ENCODE data around the gene RFC4.
"Not testable (repeated sequence)": the region's sequence is repeated elsewhere in the genome, so short reads cannot be mapped to it uniquely, and the experiment has no call there.

The RFC4 gene

DNA sequence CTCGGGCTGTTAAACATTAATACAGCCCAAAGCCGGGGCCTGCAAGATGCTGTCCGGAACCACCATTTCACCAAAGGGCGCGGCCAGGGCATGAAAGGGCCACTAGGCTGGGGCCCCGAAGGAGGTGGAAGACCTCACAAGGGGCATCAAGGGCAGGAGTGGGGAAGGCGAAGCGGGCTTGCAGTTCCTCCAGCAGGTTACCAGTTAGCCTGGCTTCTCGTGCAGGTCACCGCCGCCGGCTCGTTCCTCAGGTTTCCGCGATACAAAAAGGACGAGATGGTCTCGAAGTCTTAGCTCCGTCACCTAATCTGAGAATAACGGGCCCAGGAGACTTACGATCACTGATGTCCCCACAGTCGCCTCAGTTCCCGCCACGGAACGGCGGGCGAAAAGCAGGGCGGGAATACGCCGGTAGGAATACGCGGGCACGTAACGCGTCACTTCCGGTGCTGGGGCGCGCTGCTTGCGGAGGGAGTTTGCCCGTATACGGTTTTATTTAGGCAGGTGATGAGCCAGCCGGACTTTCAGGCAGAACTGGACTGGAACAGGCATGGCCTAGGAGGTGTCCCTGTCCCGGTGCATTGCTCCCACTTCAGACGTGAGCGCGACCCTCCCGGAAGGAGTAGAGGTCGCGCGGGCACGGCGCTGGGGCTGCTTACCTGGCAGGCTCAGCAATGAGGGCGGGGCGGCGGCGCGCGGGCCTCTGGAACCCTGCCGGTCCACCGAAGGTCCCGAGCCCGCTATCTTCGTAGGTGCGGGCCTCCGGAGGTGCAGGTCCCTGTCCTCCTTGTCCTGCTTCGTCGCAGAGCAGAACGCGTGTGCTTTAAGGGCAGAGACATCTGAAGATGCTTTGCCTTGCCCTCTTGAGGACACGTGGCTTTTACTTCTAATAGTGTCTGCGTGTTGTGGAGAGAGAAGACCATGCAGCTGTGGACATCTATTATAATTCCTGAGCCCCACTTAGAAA is at the start of gene RFC4:
TSS of gene RFC4 (minus strand) at position 394 of the 967 bp plus-strand sequence. CDS start 1,769 bp downstream, outside the sequence.
- peak; percentile 14 to 89 (median 74) for DNase-seq

- no peak for DNase-seq
Observed at GRCh38 chr3:186854954-186855353, 48.7 kb upstream of the RFC4 start.

DNA sequence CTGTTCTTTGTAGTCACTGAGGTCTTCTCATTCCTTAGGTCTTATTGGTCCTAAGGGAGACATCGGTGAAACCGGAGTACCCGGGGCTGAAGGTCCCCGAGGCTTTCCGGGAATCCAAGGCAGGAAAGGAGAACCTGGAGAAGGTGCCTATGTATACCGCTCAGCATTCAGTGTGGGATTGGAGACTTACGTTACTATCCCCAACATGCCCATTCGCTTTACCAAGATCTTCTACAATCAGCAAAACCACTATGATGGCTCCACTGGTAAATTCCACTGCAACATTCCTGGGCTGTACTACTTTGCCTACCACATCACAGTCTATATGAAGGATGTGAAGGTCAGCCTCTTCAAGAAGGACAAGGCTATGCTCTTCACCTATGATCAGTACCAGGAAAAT is 47.9 kb upstream of the RFC4 start:
- DNase-seq = no peak

DNA sequence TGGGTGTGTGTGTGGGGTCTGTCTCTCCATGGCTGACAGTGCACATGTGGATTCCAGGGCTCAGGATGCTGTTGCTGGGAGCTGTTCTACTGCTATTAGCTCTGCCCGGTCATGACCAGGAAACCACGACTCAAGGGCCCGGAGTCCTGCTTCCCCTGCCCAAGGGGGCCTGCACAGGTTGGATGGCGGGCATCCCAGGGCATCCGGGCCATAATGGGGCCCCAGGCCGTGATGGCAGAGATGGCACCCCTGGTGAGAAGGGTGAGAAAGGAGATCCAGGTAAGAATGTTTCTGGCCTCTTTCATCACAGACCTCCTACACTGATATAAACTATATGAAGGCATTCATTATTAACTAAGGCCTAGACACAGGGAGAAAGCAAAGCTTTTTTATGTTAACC is 46.7 kb upstream of the RFC4 start:
- no peak for DNase-seq

DNA sequence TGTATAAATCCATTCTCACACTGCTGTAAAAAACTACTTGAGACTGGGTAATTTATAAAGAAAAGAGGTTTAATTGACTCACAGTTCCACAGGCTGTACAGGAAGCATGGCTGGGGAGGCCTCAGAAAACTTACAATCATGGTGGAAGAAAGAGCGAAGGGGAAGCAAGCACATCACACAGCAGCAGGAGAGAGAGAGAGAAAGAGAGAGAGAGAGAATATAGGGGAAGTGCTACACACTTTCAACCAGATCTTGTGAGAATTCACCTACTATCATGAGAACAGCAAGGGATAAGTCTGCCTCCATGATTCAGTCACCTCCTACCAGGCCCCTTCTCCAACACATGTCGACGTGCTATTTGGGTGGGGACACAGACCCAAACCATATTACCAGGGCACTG is 45.6 kb upstream of the RFC4 start:
- DNase-seq = not testable (repeated sequence)

DNA sequence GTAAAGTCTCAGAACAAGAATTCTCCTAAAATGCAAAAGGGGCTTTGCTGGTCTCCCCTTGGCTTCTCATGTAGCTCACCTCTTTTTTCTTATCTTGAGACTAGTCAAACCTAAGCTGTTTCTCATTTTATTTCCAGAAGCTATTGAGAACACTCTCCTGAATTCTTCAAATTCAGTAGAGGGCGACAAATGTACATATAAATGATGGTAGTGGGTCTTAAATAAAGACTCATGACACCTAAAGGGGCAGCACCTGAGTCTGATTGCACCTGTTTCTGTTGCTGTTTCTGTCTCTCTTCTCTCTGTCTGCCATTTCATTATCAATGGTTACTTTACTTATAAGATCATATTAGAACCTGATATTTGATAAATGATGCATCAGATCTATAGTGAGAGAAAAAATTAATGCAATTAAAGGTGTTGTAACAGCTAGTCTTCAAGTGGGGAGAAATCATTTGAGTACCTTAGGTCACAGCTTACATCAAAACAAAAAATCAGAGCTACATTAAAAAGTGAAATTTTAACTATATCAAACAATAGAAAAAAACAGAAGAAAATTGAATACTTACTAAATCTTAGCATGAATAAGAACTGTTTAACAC is 43.2 kb upstream of the RFC4 start:
- no peak for DNase-seq

- DNase-seq = no peak
Observed at GRCh38 chr3:186847437-186847836, 41.2 kb upstream of the RFC4 start.

- DNase-seq = no peak
Observed at GRCh38 chr3:186845756-186846155, 39.5 kb upstream of the RFC4 start.

DNA sequence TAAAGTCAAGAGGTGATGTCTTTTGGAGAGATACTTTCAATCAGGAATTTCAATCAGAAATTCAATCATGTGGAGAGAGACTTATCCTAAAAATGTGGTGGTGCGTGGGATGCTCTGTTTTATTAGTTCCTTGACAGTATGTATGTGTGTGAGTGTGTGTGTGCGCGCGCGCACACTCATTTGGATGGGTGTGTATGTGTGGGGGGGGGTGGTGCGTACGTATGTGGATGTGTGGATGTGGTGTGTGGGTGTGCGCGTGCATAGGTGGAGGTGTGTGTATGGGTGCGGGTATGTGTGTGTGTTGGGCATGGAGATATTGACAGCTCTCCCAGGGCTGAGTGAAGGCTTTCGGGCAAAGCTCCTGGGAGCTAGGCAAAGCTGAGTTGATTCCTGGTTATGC is 38.6 kb upstream of the RFC4 start:
- no peak for DNase-seq

DNA sequence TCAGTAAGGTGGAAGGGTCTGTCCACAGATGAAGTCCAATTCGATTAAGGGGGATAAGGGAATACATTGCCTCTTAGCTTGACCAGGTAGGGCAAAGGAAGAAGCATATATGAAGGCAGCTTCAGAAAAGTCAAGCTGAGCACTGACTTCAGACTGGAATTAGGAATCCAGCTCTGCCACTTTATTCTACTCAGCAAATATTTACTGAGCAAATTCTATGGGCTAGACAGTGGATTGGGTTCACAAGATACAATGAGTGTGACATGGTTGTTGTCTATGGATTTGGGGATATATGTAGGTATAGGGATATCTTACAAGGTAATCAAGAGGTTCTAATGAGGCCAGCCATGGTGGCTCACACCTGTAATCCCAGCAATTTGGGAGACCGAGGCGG is 36.8 kb upstream of the RFC4 start:
- no peak for DNase-seq

- no peak for DNase-seq
Observed at GRCh38 chr3:186842426-186843038, 36.2 kb upstream of the RFC4 start, which contains the start of gene ADIPOQ. TSS of gene ADIPOQ (plus strand) at chr3:186842710. CDS start at chr3:186853059, 10,349 bp downstream.

DNA sequence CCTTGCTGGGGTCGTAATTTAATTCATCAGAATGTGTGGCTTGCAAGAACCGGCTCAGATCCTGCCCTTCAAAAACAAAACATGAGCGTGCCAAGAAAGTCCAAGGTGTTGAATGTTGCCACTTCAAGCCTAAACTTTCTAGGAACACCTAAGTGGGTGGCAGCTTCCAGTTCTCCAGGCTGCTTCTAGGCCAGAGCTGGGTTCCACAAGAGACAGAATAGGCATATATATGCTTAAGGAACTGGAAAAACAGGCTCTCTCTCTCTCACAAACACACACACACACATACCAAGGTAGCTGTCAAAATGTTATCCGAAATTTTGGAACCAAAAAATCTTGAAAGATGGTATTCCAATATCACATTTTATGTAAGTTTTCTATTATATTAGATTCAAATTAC is 35.3 kb upstream of the RFC4 start:
- DNase-seq = no peak

- DNase-seq = peak in 3 of 56 donors; percentile 4 to 14 (median 14)
Observed at GRCh38 chr3:186839874-186840641, 33.8 kb upstream of the RFC4 start.

GRCh38 chr3:186832276-186832675 is 26.0 kb upstream of the RFC4 start:
- no peak for DNase-seq

DNA sequence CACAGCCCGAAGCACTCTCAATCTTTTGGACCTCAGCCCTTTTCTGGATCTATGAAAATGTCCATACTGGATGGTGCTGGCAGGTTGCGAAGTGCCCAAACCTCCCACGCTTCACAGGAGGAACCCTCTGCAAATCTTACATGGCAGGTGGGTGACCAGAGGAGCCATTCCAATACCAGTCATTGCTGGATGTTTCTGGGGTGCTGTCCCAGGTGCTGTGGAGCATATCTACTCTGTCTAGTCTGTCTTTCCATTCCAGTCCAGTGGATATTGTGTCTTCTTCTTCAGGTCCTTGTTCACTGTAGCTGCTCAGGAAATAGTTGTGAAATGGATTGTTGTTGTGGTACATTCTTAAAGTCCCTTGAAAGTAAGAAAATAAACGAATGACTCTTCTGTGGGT is 25.5 kb upstream of the RFC4 start:
- no peak for DNase-seq

DNA sequence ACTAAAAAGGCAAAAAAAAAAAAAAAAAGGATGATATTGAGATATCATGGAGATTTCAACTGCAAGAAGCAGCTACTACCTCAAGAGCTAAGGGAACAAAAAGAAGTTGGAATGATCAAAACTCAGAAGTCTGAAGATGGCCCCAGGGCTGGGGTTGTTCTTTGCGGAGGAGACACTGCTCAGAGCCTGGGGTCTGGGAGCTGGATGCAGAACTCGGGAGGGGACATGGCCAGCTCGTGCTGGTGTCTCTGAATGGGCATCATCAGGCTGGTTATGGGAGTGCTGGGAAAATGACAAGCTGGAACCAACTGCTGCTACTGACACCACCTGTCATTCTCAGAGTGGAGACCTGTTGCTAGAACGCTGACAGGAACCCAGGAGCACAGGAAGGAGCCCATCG is 22.1 kb upstream of the RFC4 start:
- DNase-seq = no peak

DNA sequence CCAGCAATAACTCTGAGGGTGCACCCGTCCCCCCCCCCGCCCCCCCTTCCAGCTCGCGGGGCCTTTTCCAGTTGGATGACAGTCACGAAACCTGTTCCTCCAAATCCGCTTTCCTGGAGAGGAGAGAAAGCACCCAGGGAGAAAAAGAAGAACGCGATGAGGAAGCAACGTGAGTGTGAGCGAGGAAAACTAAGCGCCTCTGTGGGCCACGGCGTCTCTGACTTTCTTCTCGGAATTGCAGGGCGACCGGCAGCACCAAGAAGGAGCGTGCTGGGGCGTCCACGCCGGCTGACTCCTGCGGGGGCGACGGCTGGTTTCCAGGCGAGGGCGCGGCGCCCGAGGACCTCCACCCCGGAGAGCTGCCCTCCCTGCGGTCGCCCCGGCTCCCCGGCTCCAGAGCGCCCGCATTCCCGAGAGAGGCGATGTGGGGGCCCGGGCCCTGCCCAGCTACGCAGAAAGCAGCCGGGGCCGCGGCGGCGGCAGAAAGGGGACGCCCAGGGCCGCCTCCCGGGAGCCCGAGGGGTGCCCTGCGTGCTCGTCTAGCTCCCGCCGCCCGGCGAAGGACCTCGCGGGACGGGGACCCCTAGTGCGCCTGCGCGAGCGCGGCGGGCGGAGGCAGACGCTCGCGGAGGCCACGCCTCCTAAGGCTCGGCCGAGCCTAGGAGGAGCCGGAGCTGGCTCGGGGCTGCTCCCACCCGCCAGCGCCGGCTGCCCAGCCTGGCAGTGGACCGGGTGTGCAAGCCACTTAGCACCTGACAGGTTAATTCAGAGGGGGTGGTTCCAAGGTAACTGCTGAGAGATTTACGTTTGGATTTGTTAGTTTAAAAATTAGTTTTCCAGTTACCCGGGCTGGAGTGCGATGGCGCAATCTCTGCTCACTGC is 20.9 kb upstream of the RFC4 start:
- peak in 50 of 56 donors; percentile 9 to 83 (median 58) for DNase-seq

- DNase-seq = peak in 4 of 56 donors; percentile 3 to 40 (median 20)
Observed at GRCh38 chr3:186826410-186826975, 20.2 kb upstream of the RFC4 start.

DNA sequence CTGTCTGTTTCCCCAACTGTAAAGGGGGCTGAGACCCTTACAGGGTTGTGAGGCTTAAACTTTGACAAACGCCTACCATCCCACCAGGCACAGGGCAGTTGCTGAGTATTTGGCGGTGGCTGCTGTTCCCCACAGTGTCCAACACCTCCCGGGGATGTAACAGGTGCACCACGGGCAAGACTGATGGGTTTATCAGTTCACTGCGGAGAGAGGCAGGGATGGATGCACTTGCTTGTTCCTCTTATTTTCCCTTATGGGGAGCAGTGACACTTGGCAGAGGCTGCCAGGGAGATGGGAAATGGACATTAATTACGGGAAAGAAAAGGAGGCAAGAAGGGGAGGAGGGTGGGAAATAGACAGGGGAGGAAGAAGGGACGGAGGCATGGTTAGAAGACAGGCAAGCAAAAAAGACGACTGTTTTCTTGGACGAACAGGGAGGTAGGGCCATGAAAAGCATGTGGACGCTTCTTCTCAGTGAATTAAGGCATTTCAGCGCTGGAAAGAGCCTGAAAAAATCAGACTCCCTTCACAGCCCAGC is 19.7 kb upstream of the RFC4 start:
- DNase-seq = peak in 1 of 56 donors; percentile 35

Data from amygdala (tissue), 56 donors.